ENCODE data around the gene EVI5L. TPM values are rescaled to one million over a fixed set of nuclear protein-coding genes. Genes with fewer than 3 reads are reported as not detected.
"Not testable (repeated sequence)": the region's sequence is repeated elsewhere in the genome, so short reads cannot be mapped to it uniquely, and the experiment has no call there.

EVI5L gene
- total and polyA plus RNA-seq, 2 donors (not counting 1 experiment from before 2014, with no cell fraction given) = 10.4 to 16.5 TPM

DNA sequence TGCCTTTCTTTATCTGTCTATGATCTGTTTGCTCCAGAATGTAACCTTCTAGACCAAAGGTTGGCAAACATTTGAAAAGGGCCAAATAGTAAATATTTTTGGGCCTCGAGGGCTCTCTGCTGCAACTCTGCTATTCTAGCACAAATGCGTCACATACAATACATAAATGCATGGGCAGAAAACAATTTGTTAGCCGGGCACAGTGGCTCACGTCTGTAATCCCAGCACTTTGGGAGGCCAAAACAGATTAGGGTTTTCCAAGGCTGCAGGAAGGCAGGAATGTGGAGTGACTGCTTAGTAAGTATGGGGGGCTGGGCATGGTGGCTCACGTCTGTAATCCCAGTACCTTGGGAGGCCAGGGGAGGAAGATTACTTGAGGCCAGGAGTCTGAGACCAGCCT is 21.9 kb upstream of the EVI5L start:
- Histone ChIP-seq H4K20me1 (ENCODE audit: control insufficient read depth, extremely low read depth, insufficient read depth, low read length) (no peaks in the 10 kb centered on the region), H3K4me2 (ENCODE audit: extremely low read depth, insufficient read depth, low read length) (no peak overlapping the region), H3K79me2 (ENCODE audit: control insufficient read depth, insufficient read depth, low read length) (no peaks in the 10 kb centered on the region), H3K9me3 (ENCODE audit: control insufficient read depth, insufficient read depth, low read depth, low read length) (no peaks in the 10 kb centered on the region), H3K4me1 (ENCODE audit: control insufficient read depth, extremely low read depth, insufficient read depth, low read length) (no peaks in the 10 kb centered on the region), H3K4me3 (replicated peaks in 1 of 4; ENCODE audit: control extremely low read depth in 1 of 4, insufficient read depth in 1 of 4, low read depth in 3 of 4, low read length in 4 of 4) (no peak overlapping the region), H3K27ac (ENCODE audit: insufficient read depth, low read length) (no peak overlapping the region), H2AFZ (ENCODE audit: low read length) (no peak overlapping the region), H3K36me3 (ENCODE audit: control insufficient read depth, insufficient read depth, low read length) (no peaks in the 10 kb centered on the region), H3K9ac (ENCODE audit: insufficient read depth, low read length) (no peak overlapping the region), H3K27me3 (ENCODE audit: control insufficient read depth, insufficient read depth, low read length) (no peaks in the 10 kb centered on the region)
- no peak for TF ChIP-seq EZH2 (IDR thresholded peaks at IDR 0.05; ENCODE audit: low read length, missing control alignments)
- TF ChIP-seq, protein P1, sequence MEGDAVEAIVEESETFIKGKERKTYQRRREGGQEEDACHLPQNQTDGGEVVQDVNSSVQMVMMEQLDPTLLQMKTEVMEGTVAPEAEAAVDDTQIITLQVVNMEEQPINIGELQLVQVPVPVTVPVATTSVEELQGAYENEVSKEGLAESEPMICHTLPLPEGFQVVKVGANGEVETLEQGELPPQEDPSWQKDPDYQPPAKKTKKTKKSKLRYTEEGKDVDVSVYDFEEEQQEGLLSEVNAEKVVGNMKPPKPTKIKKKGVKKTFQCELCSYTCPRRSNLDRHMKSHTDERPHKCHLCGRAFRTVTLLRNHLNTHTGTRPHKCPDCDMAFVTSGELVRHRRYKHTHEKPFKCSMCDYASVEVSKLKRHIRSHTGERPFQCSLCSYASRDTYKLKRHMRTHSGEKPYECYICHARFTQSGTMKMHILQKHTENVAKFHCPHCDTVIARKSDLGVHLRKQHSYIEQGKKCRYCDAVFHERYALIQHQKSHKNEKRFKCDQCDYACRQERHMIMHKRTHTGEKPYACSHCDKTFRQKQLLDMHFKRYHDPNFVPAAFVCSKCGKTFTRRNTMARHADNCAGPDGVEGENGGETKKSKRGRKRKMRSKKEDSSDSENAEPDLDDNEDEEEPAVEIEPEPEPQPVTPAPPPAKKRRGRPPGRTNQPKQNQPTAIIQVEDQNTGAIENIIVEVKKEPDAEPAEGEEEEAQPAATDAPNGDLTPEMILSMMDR (conservative IDR thresholded peaks at IDR 0.05 in 1 of 2, IDR thresholded peaks at IDR 0.05 in 1 of 2; ENCODE audit: low read depth in 1 of 2, low read length in 2 of 2) = no peak
- no peak for DNase-seq (ENCODE audit: low read depth in 2 of 2)

DNA sequence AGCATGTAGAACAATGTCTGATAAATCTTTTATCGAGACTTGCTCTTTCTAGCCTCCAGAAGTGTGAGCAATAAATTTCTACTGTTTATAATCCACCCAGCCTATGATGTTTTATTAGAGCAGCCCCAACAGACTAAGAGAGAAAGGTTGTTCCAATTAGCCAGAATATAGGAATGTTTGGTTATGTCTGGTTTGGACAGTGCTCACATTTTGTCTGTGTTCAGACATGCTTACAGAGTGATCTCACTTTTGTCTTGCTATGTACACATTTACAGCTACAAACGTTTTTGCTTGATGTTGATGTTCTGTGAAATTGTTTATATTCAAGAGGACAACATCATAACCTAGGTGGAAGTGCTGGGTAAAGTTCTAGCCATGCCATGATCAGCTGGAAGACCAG is 18.0 kb upstream of the EVI5L start:
- no peaks in the 10 kb centered on the region for H3K79me2 ChIP-seq (ENCODE audit: control insufficient read depth, insufficient read depth, low read length)
- H3K4me3 ChIP-seq (replicated peaks in 1 of 4; ENCODE audit: control extremely low read depth in 1 of 4, insufficient read depth in 1 of 4, low read depth in 3 of 4, low read length in 4 of 4) = no peak overlapping the region
- no peaks in the 10 kb centered on the region for H3K9me3 ChIP-seq (ENCODE audit: control insufficient read depth, insufficient read depth, low read depth, low read length)
- no peak overlapping the region for H3K4me2 ChIP-seq (ENCODE audit: extremely low read depth, insufficient read depth, low read length)
- H3K36me3 ChIP-seq (ENCODE audit: control insufficient read depth, insufficient read depth, low read length) = no peaks in the 10 kb centered on the region
- H3K27ac ChIP-seq (ENCODE audit: insufficient read depth, low read length) = no peak overlapping the region
- TF ChIP-seq, protein P1 (conservative IDR thresholded peaks at IDR 0.05 in 1 of 2, IDR thresholded peaks at IDR 0.05 in 1 of 2; ENCODE audit: low read depth in 1 of 2, low read length in 2 of 2) = no peak
- no peak for TF ChIP-seq EZH2 (IDR thresholded peaks at IDR 0.05; ENCODE audit: low read length, missing control alignments)
- no peak overlapping the region for H2AFZ ChIP-seq (ENCODE audit: low read length)
- DNase-seq (ENCODE audit: low read depth in 2 of 2) = no peak
- H3K9ac ChIP-seq (ENCODE audit: insufficient read depth, low read length) = no peak overlapping the region
- no peaks in the 10 kb centered on the region for H4K20me1 ChIP-seq (ENCODE audit: control insufficient read depth, extremely low read depth, insufficient read depth, low read length)
- no peaks in the 10 kb centered on the region for H3K4me1 ChIP-seq (ENCODE audit: control insufficient read depth, extremely low read depth, insufficient read depth, low read length)
- H3K27me3 ChIP-seq (ENCODE audit: control insufficient read depth, insufficient read depth, low read length) = no peaks in the 10 kb centered on the region

DNA sequence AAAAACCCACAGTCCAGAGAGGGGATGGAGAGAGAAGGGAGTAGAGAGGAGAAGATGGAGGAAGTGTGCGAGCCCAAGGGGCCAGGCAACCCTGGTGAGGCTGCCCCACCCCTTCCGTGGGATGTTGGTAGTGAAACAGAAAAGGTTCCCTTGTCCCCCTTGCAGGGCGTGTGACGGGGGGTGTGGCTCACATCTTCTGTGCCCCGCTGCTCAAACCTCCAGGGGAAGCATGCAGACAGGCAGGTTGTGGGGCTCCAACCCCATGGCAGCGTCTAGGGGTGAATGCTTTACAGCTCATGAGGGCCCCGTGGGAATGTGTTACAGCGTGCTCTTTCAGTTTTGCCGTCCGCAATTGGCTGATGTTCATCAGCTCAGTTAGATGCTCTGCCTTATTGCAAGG is 14.7 kb upstream of the EVI5L start:
- no peak overlapping the region for H3K4me3 ChIP-seq (replicated peaks in 1 of 4; ENCODE audit: control extremely low read depth in 1 of 4, insufficient read depth in 1 of 4, low read depth in 3 of 4, low read length in 4 of 4)
- H2AFZ ChIP-seq (ENCODE audit: low read length) = no peak overlapping the region
- no peaks in the 10 kb centered on the region for H3K9me3 ChIP-seq (ENCODE audit: control insufficient read depth, insufficient read depth, low read depth, low read length)
- TF ChIP-seq, protein P1 (conservative IDR thresholded peaks at IDR 0.05 in 1 of 2, IDR thresholded peaks at IDR 0.05 in 1 of 2; ENCODE audit: low read depth in 1 of 2, low read length in 2 of 2) = no peak
- TF ChIP-seq EZH2 (IDR thresholded peaks at IDR 0.05; ENCODE audit: low read length, missing control alignments) = no peak
- H3K27ac ChIP-seq (ENCODE audit: insufficient read depth, low read length) = no peak overlapping the region
- H3K79me2 ChIP-seq (ENCODE audit: control insufficient read depth, insufficient read depth, low read length) = no peaks in the 10 kb centered on the region
- DNase-seq (ENCODE audit: low read depth in 2 of 2) = no peak
- H4K20me1 ChIP-seq (ENCODE audit: control insufficient read depth, extremely low read depth, insufficient read depth, low read length) = no peaks in the 10 kb centered on the region
- no peaks in the 10 kb centered on the region for H3K27me3 ChIP-seq (ENCODE audit: control insufficient read depth, insufficient read depth, low read length)
- no peak overlapping the region for H3K9ac ChIP-seq (ENCODE audit: insufficient read depth, low read length)
- H3K36me3 ChIP-seq (ENCODE audit: control insufficient read depth, insufficient read depth, low read length) = no peaks in the 10 kb centered on the region
- no peaks in the 10 kb centered on the region for H3K4me1 ChIP-seq (ENCODE audit: control insufficient read depth, extremely low read depth, insufficient read depth, low read length)
- no peak overlapping the region for H3K4me2 ChIP-seq (ENCODE audit: extremely low read depth, insufficient read depth, low read length)

DNA sequence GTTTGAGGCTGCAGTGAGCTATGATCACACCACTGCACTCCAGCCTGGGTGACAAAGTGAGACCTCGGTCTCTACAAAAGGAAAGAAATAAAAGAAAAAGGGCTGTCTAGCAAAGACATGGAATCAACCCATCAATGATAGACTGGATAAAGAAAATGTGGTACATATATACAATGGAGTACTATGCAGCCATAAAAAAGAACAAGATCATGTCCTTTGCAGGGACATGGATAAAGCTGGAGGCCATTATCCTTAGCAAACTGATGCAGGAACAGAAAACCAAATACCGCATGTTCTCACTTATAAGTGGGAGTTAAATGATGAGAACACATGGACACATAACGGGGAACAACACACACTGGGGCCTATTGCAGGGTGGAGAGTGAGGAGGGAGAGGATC is 14.0 kb upstream of the EVI5L start:
- H4K20me1 ChIP-seq (ENCODE audit: control insufficient read depth, extremely low read depth, insufficient read depth, low read length); H3K27me3 ChIP-seq (ENCODE audit: control insufficient read depth, insufficient read depth, low read length); H3K36me3 ChIP-seq (ENCODE audit: control insufficient read depth, insufficient read depth, low read length); H3K27ac ChIP-seq (ENCODE audit: insufficient read depth, low read length); H3K4me2 ChIP-seq (ENCODE audit: extremely low read depth, insufficient read depth, low read length); H3K79me2 ChIP-seq (ENCODE audit: control insufficient read depth, insufficient read depth, low read length); H3K9ac ChIP-seq (ENCODE audit: insufficient read depth, low read length); DNase-seq (ENCODE audit: low read depth in 2 of 2); H2AFZ ChIP-seq (ENCODE audit: low read length); H3K4me3 ChIP-seq (replicated peaks in 1 of 4; ENCODE audit: control extremely low read depth in 1 of 4, insufficient read depth in 1 of 4, low read depth in 3 of 4, low read length in 4 of 4); H3K4me1 ChIP-seq (ENCODE audit: control insufficient read depth, extremely low read depth, insufficient read depth, low read length); H3K9me3 ChIP-seq (ENCODE audit: control insufficient read depth, insufficient read depth, low read depth, low read length): not testable (repeated sequence)
